Liver (tissue), 2 donors: Measurements from ENCODE around the gene GOSR1.
"Not testable (repeated sequence)": the region's sequence is repeated elsewhere in the genome, so short reads cannot be mapped to it uniquely, and the experiment has no call there.

Source experiments
- CTCF ChIP-seq: fragments of 150-350 bp; IDR thresholded peaks from 2 replicates; pipeline ENCODE4 v1.5.1; 2017; ENCODE audit warnings: improper control_type of control experiment, low read depth, low read length; ENCODE audit not compliant: missing input control
- REST ChIP-seq: IDR thresholded peaks from 2 replicates; pipeline ENCODE4 v1.6.1; 2016; ENCODE audit warnings: antibody characterized with exemption, mild to moderate bottlenecking
- donor health status: healthy.

- TF ChIP-seq CTCF, REST: not testable (repeated sequence)
These were observed 89.5 kb downstream of the GOSR1 start for GRCh38 chr17:30566516-30567225.
